BLaER1 (cell line): Measurements from ENCODE around the gene NDUFAF2.

Source experiments
- H3K27ac ChIP-seq: shearing (Covaris generic); formaldehyde crosslinking; 2 replicates; pipeline ENCODE4 v1.8.1; 2022
- H3K27me3 ChIP-seq: shearing (Covaris generic); formaldehyde crosslinking; 2 replicates; pipeline ENCODE4 v1.8.1; 2022
- H3K36me3 ChIP-seq: shearing (Covaris generic); formaldehyde crosslinking; 2 replicates; pipeline ENCODE4 v1.8.1; 2022
- H3K4me1 ChIP-seq: shearing (Covaris generic); formaldehyde crosslinking; 2 replicates; pipeline ENCODE4 v1.8.1; 2022
- H3K4me2 ChIP-seq: shearing (Covaris generic); formaldehyde crosslinking; 2 replicates; pipeline ENCODE4 v1.8.1; 2022
- H3K4me3 ChIP-seq: shearing (Covaris generic); formaldehyde crosslinking; 2 replicates; pipeline ENCODE4 v1.8.1; 2022
- H3K9ac ChIP-seq: shearing (Covaris generic); formaldehyde crosslinking; 2 replicates; pipeline ENCODE4 v1.8.1; 2022
- H3K9me3 ChIP-seq: shearing (Covaris generic); formaldehyde crosslinking; 2 replicates; pipeline ENCODE4 v1.8.1; 2022
- H4K20me1 ChIP-seq: shearing (Covaris generic); formaldehyde crosslinking; 2 replicates; pipeline ENCODE4 v1.8.1; 2022
- Cebpa-rat ChIP-seq: shearing (Covaris generic); IDR thresholded peaks from 2 replicates; pipeline ENCODE4 v1.8.1; 2022

The NDUFAF2 gene

GRCh38 chr5:61139094-61139873 is 194.3 kb downstream of the NDUFAF2 start:
- Histone ChIP-seq H3K27me3 (no peaks in the 10 kb centered on the region), H3K4me2 (no peak overlapping the region), H3K9me3 (no peaks in the 10 kb centered on the region), H3K4me1 (no peaks in the 10 kb centered on the region), H4K20me1 (no peaks in the 10 kb centered on the region), H3K36me3 (no peaks in the 10 kb centered on the region), H3K4me3 (no peak overlapping the region), H3K27ac (no peak overlapping the region), H3K9ac (no peak overlapping the region)
- TF ChIP-seq Cebpa-rat, result no peak

- Histone ChIP-seq H3K4me1 (no peaks in the 10 kb centered on the region), H3K4me2 (no peak overlapping the region), H3K4me3 (no peak overlapping the region), H3K9me3 (no peaks in the 10 kb centered on the region), H3K9ac (no peak overlapping the region), H4K20me1 (no peaks in the 10 kb centered on the region), H3K27me3 (no peaks in the 10 kb centered on the region), H3K36me3 (no peaks in the 10 kb centered on the region), H3K27ac (no peak overlapping the region)
- TF ChIP-seq Cebpa-rat, result no peak
Measured at GRCh38 chr5:61139931-61140330, 194.9 kb downstream of the NDUFAF2 start.

GRCh38 chr5:61141801-61142200 is 196.8 kb downstream of the NDUFAF2 start:
- Histone ChIP-seq H3K9ac (no peak overlapping the region), H3K4me3 (no peak overlapping the region), H3K9me3 (no peaks in the 10 kb centered on the region; the same call in 1 of the 2 replicates), H3K36me3 (no peaks in the 10 kb centered on the region), H3K27ac (no peak overlapping the region), H3K27me3 (no peaks in the 10 kb centered on the region), H3K4me2 (no peak overlapping the region), H4K20me1 (no peaks in the 10 kb centered on the region), H3K4me1 (no peaks in the 10 kb centered on the region)
- TF ChIP-seq Cebpa-rat, result no peak

GRCh38 chr5:61142391-61142790 is 197.4 kb downstream of the NDUFAF2 start:
- Histone ChIP-seq H3K4me3 (no peak overlapping the region), H3K4me1 (no peaks in the 10 kb centered on the region), H4K20me1 (no peaks in the 10 kb centered on the region), H3K9ac (no peak overlapping the region), H3K4me2 (no peak overlapping the region), H3K36me3 (no peaks in the 10 kb centered on the region), H3K27ac (no peak overlapping the region), H3K9me3 (peaks cover 6% of the 10 kb centered on the region; the same call in 1 of the 2 replicates), H3K27me3 (no peaks in the 10 kb centered on the region)
- TF ChIP-seq Cebpa-rat, result no peak

GRCh38 chr5:61142811-61143210 is 197.8 kb downstream of the NDUFAF2 start:
- H4K20me1 ChIP-seq, result no peaks in the 10 kb centered on the region
- H3K9ac ChIP-seq, result no peak overlapping the region
- no peak for TF ChIP-seq Cebpa-rat

GRCh38 chr5:61148515-61148914 is 203.5 kb downstream of the NDUFAF2 start:
- Histone ChIP-seq H4K20me1 (no peaks in the 10 kb centered on the region), H3K4me1 (no peaks in the 10 kb centered on the region), H3K27ac (no peak overlapping the region), H3K27me3 (no peaks in the 10 kb centered on the region), H3K9me3 (peaks cover 6% of the 10 kb centered on the region; the same call in 1 of the 2 replicates), H3K4me2 (no peak overlapping the region), H3K9ac (no peak overlapping the region), H3K4me3 (no peak overlapping the region), H3K36me3 (no peaks in the 10 kb centered on the region)
- no peak for TF ChIP-seq Cebpa-rat

More at GRCh38 chr5:61142811-61143210, 197.8 kb downstream of the NDUFAF2 start:
- no peaks in the 10 kb centered on the region for H3K4me1 ChIP-seq
- no peak overlapping the region for H3K4me3 ChIP-seq
- no peak overlapping the region for H3K27ac ChIP-seq
- no peak overlapping the region for H3K4me2 ChIP-seq
- no peaks in the 10 kb centered on the region for H3K27me3 ChIP-seq
- no peaks in the 10 kb centered on the region for H3K36me3 ChIP-seq
- peaks cover 6% of the 10 kb centered on the region; the same call in 1 of the 2 replicates for H3K9me3 ChIP-seq

GRCh38 chr5:61151893-61152292 is 206.9 kb downstream of the NDUFAF2 start:
- Histone ChIP-seq H3K36me3 (peaks cover 18% of the 10 kb centered on the region), H3K4me2 (no peak overlapping the region), H3K4me3 (no peak overlapping the region), H3K9me3 (peaks cover 21% of the 10 kb centered on the region), H3K27ac (no peak overlapping the region), H3K27me3 (no peaks in the 10 kb centered on the region), H4K20me1 (no peaks in the 10 kb centered on the region), H3K9ac (no peak overlapping the region), H3K4me1 (no peaks in the 10 kb centered on the region)
- no peak for TF ChIP-seq Cebpa-rat

- Histone ChIP-seq H3K27me3 (no peaks in the 10 kb centered on the region), H4K20me1 (no peaks in the 10 kb centered on the region), H3K36me3 (peaks cover 47% of the 10 kb centered on the region), H3K9ac (no peak overlapping the region), H3K9me3 (peaks cover 19% of the 10 kb centered on the region), H3K27ac (no peak overlapping the region), H3K4me1 (peaks cover 19% of the 10 kb centered on the region), H3K4me3 (no peak overlapping the region), H3K4me2 (no peak overlapping the region)
- no peak for TF ChIP-seq Cebpa-rat
Measured at GRCh38 chr5:61159070-61159469, 214.1 kb downstream of the NDUFAF2 start.

- TF ChIP-seq Cebpa-rat, result no peak
- Histone ChIP-seq H3K4me3 (no peak overlapping the region), H3K4me2 (peak overlapping the region; percentile 83), H3K36me3 (peaks cover 47% of the 10 kb centered on the region), H3K9me3 (peaks cover 19% of the 10 kb centered on the region), H3K4me1 (peaks cover 19% of the 10 kb centered on the region), H3K27me3 (no peaks in the 10 kb centered on the region), H3K9ac (no peak overlapping the region), H3K27ac (no peak overlapping the region), H4K20me1 (no peaks in the 10 kb centered on the region)
Measured at GRCh38 chr5:61159836-61160235, 214.8 kb downstream of the NDUFAF2 start.

- peaks cover 19% of the 10 kb centered on the region for H3K4me1 ChIP-seq
- peak overlapping the region; percentile 83 for H3K4me2 ChIP-seq
- H3K27me3 ChIP-seq, result no peaks in the 10 kb centered on the region
- no peaks in the 10 kb centered on the region for H4K20me1 ChIP-seq
- peaks cover 43% of the 10 kb centered on the region for H3K36me3 ChIP-seq
- H3K27ac ChIP-seq, result no peak overlapping the region
- H3K4me3 ChIP-seq, result peak overlapping the region; percentile 81
- H3K9ac ChIP-seq, result no peak overlapping the region
- peaks cover 15% of the 10 kb centered on the region for H3K9me3 ChIP-seq
- TF ChIP-seq Cebpa-rat, result no peak
Measured at GRCh38 chr5:61160497-61160896, 215.5 kb downstream of the NDUFAF2 start.
